ENCODE data around the gene CDK4.
"Not testable (repeated sequence)": the region's sequence is repeated elsewhere in the genome, so short reads cannot be mapped to it uniquely, and the experiment has no call there.

The CDK4 gene

GRCh38 chr12:57779736-57780135, 27.6 kb upstream of the CDK4 start:
- H3K9me3 Mint-ChIP-seq = no peaks in the 10 kb centered on the region
- ATAC-seq (replicated peaks) (no peak), DNase-seq (no peak)
- H3K27ac Mint-ChIP-seq = peak overlapping the region in 1 of 2 donors; percentile 30
- peaks cover 20% of the 10 kb centered on the region for H3K36me3 Mint-ChIP-seq (ENCODE audit: insufficient read depth)
- H3K4me1 Mint-ChIP-seq (ENCODE audit: low read depth in 2 of 2) = peaks cover 29 to 32% of the 10 kb centered on the region in 2 donors
- H3K27me3 Mint-ChIP-seq = no peaks in the 10 kb centered on the region
- no peak overlapping the region for H3K4me3 Mint-ChIP-seq

- H3K27me3 Mint-ChIP-seq = no peaks in the 10 kb centered on the region
- H3K4me1 Mint-ChIP-seq (ENCODE audit: low read depth in 2 of 2) = peaks cover 23 to 26% of the 10 kb centered on the region in 2 donors
- no peak for ATAC-seq (replicated peaks)
Measured at GRCh38 chr12:57777911-57778310, 25.8 kb upstream of the CDK4 start.

GRCh38 chr12:57777367-57777766, 25.3 kb upstream of the CDK4 start:
- DNase-seq (no peak), ATAC-seq (replicated peaks) (no peak)
- Mint-ChIP-seq H3K4me3 (no peak overlapping the region), H3K27ac (no peak overlapping the region), H3K4me1 (ENCODE audit: low read depth in 2 of 2) (peaks cover 22% of the 10 kb centered on the region in 2 donors), H3K36me3 (ENCODE audit: insufficient read depth) (peaks cover 17% of the 10 kb centered on the region), H3K27me3 (no peaks in the 10 kb centered on the region), H3K9me3 (no peaks in the 10 kb centered on the region)

More at GRCh38 chr12:57777911-57778310, 25.8 kb upstream of the CDK4 start:
- Mint-ChIP-seq H3K27ac (no peak overlapping the region), H3K9me3 (no peaks in the 10 kb centered on the region), H3K4me3 (no peak overlapping the region), H3K36me3 (ENCODE audit: insufficient read depth) (peaks cover 22% of the 10 kb centered on the region)
- DNase-seq = no peak

GRCh38 chr12:57776247-57776587, 24.1 kb upstream of the CDK4 start:
- ATAC-seq (replicated peaks) (no peak), DNase-seq (no peak)
- no peaks in the 10 kb centered on the region for H3K27me3 Mint-ChIP-seq
- no peak overlapping the region for H3K27ac Mint-ChIP-seq
- H3K9me3 Mint-ChIP-seq = no peaks in the 10 kb centered on the region
- no peak overlapping the region for H3K4me3 Mint-ChIP-seq
- H3K36me3 Mint-ChIP-seq (ENCODE audit: insufficient read depth) = peaks cover 21% of the 10 kb centered on the region
- peaks cover 19 to 21% of the 10 kb centered on the region in 2 donors for H3K4me1 Mint-ChIP-seq (ENCODE audit: low read depth in 2 of 2)

GRCh38 chr12:57775563-57776246, 23.6 kb upstream of the CDK4 start:
- H3K4me3 Mint-ChIP-seq = no peak overlapping the region
- H3K27me3 Mint-ChIP-seq = no peaks in the 10 kb centered on the region
- H3K9me3 Mint-ChIP-seq = no peaks in the 10 kb centered on the region
- DNase-seq (no peak), ATAC-seq (replicated peaks) (no peak)
- no peak overlapping the region for H3K27ac Mint-ChIP-seq
- H3K36me3 Mint-ChIP-seq (ENCODE audit: insufficient read depth) = peaks cover 21% of the 10 kb centered on the region
- peaks cover 19 to 21% of the 10 kb centered on the region in 2 donors for H3K4me1 Mint-ChIP-seq (ENCODE audit: low read depth in 2 of 2)

GRCh38 chr12:57775044-57775443, 22.9 kb upstream of the CDK4 start:
- Mint-ChIP-seq H3K9me3 (no peaks in the 10 kb centered on the region), H3K27ac (no peak overlapping the region), H3K36me3 (ENCODE audit: insufficient read depth) (peaks cover 18% of the 10 kb centered on the region), H3K4me1 (ENCODE audit: low read depth in 2 of 2) (peaks cover 14 to 15% of the 10 kb centered on the region in 2 donors), H3K4me3 (no peak overlapping the region), H3K27me3 (no peaks in the 10 kb centered on the region)
- ATAC-seq (replicated peaks) (no peak), DNase-seq (no peak)

GRCh38 chr12:57774634-57775033, 22.5 kb upstream of the CDK4 start:
- H3K4me3 Mint-ChIP-seq; H3K27ac Mint-ChIP-seq; DNase-seq; H3K9me3 Mint-ChIP-seq; ATAC-seq (replicated peaks); H3K27me3 Mint-ChIP-seq: not testable (repeated sequence)
- H3K36me3 Mint-ChIP-seq (ENCODE audit: insufficient read depth) = peaks cover 22% of the 10 kb centered on the region
- peaks cover 14 to 15% of the 10 kb centered on the region in 2 donors for H3K4me1 Mint-ChIP-seq (ENCODE audit: low read depth in 2 of 2)

GRCh38 chr12:57772429-57773322, 20.6 kb upstream of the CDK4 start, which contains the start of gene EEF1AKMT3:
TSS of gene EEF1AKMT3 (plus strand) at chr12:57772614. CDS start at chr12:57772725, 111 bp downstream.
- peaks cover 14% of the 10 kb centered on the region in 2 donors for H3K4me1 Mint-ChIP-seq (ENCODE audit: low read depth in 2 of 2)
- H3K27ac Mint-ChIP-seq = peak within 1 kb of the TSS; percentile 93 to 97
- H3K27me3 Mint-ChIP-seq = no peaks in the 10 kb centered on the region
- peak; percentile 13 for ATAC-seq (replicated peaks)
- H3K4me3 Mint-ChIP-seq = peak within 1 kb of the TSS; percentile 96 to 99
- no peak for DNase-seq
- no peaks in the 10 kb centered on the region for H3K9me3 Mint-ChIP-seq
- peaks cover 19% of the 10 kb centered on the region for H3K36me3 Mint-ChIP-seq (ENCODE audit: insufficient read depth)

- peak; percentile 83 to 85 (median 84) for DNase-seq
- Mint-ChIP-seq H3K27me3 (peaks cover 0 to 6% of the 10 kb centered on the region in 2 donors), H3K36me3 (ENCODE audit: insufficient read depth) (peaks cover 19% of the 10 kb centered on the region), H3K27ac (peak within 1 kb of the TSS; percentile 93 to 97), H3K4me1 (ENCODE audit: low read depth in 2 of 2) (peaks cover 14% of the 10 kb centered on the region in 2 donors), H3K4me3 (peak within 1 kb of the TSS; percentile 96 to 99), H3K9me3 (no peaks in the 10 kb centered on the region)
- ATAC-seq (replicated peaks) = peak; percentile 92
Measured at GRCh38 chr12:57771873-57772428, 19.8 kb upstream of the CDK4 start, which contains the start of gene METTL1. TSS of gene METTL1 (minus strand) at chr12:57772105. CDS start at chr12:57772083, 22 bp downstream.

GRCh38 chr12:57771236-57771872, 19.2 kb upstream of the CDK4 start:
- ATAC-seq (replicated peaks) = peak; percentile 66
- Mint-ChIP-seq H3K27me3 (peaks cover 6 to 12% of the 10 kb centered on the region in 2 donors), H3K4me1 (ENCODE audit: low read depth in 2 of 2) (peaks cover 18 to 19% of the 10 kb centered on the region in 2 donors), H3K36me3 (ENCODE audit: insufficient read depth) (peaks cover 19% of the 10 kb centered on the region), H3K4me3 (peak overlapping the region; percentile 96 to 99), H3K27ac (peak overlapping the region; percentile 93 to 97), H3K9me3 (no peaks in the 10 kb centered on the region)
- DNase-seq = peak in 2 of 3 experiments; percentile 62 to 72

GRCh38 chr12:57770734-57771133, 18.6 kb upstream of the CDK4 start:
- ATAC-seq (replicated peaks) (no peak), DNase-seq (no peak)
- H3K4me1 Mint-ChIP-seq (ENCODE audit: low read depth in 2 of 2) = peaks cover 21% of the 10 kb centered on the region in 2 donors
- peak overlapping the region in 1 of 2 donors; percentile 20 for H3K27ac Mint-ChIP-seq
- H3K4me3 Mint-ChIP-seq = peak overlapping the region in 1 of 2 donors; percentile 96
- peaks cover 20% of the 10 kb centered on the region for H3K36me3 Mint-ChIP-seq (ENCODE audit: insufficient read depth)
- H3K27me3 Mint-ChIP-seq = peaks cover 10 to 18% of the 10 kb centered on the region in 2 donors
- no peaks in the 10 kb centered on the region for H3K9me3 Mint-ChIP-seq

- peaks cover 32 to 33% of the 10 kb centered on the region in 2 donors for H3K4me1 Mint-ChIP-seq (ENCODE audit: low read depth in 2 of 2)
Measured at GRCh38 chr12:57769594-57769993, 17.5 kb upstream of the CDK4 start.

GRCh38 chr12:57767876-57768275, 15.8 kb upstream of the CDK4 start:
- Mint-ChIP-seq H3K4me3 (no peak overlapping the region), H3K27me3 (peaks cover 37 to 46% of the 10 kb centered on the region in 2 donors), H3K9me3 (no peaks in the 10 kb centered on the region), H3K36me3 (ENCODE audit: insufficient read depth) (peaks cover 13% of the 10 kb centered on the region), H3K27ac (peak overlapping the region in 1 of 2 donors; percentile 8), H3K4me1 (ENCODE audit: low read depth in 2 of 2) (peaks cover 30 to 38% of the 10 kb centered on the region in 2 donors)
- ATAC-seq (replicated peaks) (no peak), DNase-seq (no peak)

More at GRCh38 chr12:57769594-57769993, 17.5 kb upstream of the CDK4 start:
- Mint-ChIP-seq H3K27me3 (peaks cover 22 to 29% of the 10 kb centered on the region in 2 donors), H3K4me3 (peak overlapping the region in 1 of 2 donors; percentile 48), H3K27ac (no peak overlapping the region), H3K9me3 (no peaks in the 10 kb centered on the region), H3K36me3 (ENCODE audit: insufficient read depth) (peaks cover 19% of the 10 kb centered on the region)
- DNase-seq (no peak), ATAC-seq (replicated peaks) (no peak)

Measured in effector memory CD8-positive, alpha-beta T cell (primary cell).